Iris pigment epithelial cell (primary cell): ENCODE measurements around the gene GGT5.
"Not testable (repeated sequence)": the region's sequence is repeated elsewhere in the genome, so short reads cannot be mapped to it uniquely, and the experiment has no call there.

ENCODE experiments used
- DNase-seq: peaks from one replicate; pipeline ENCODE4 v3.0.0-alpha.2; 2011; ENCODE audit warnings: low read depth

GGT5 gene

DNA sequence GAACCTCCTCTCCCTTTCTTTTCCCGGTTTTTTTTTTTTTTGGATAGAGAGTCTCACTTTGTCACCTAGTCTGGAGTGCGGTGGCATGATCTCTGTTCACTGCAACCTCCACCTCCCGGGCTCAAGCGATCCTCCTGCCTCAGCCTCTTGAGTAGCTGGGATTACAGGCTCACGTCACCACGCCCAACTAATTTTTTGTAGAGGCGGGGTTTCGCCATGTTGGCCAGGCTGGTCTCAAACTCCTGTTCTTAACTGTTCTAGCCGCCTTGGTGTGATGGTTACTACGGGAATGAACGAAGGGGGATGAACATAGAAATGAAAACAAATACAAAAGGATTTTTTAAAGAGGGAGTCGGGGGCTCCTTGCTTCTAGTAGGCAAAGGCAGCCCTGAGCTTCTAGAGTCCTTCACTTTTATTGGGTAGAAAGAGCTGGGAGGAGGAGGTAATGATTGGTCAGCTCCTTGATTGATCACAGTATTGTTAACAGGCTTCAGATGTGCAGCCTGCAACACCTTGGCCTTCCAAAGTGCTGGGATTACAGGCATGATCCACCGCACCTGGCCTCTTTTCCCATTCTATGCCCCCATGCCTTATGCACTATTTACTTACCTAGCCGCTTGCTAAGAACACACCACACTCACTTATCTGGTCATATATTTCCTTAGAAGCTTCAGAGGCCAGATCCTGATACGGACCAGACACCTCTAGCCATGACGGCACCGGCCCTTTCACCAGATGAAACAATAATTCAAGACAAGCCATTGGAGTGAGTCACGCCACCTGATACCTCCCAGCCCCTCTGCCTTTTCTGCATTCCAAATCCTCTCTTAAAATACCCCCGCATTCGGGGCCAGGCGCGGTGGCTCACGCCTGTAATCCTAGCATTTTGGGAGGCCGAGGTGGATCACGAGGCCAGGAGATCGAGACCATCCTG lies 42.9 kb downstream of the GGT5 start:
- peak; percentile 62 for DNase-seq

DNA sequence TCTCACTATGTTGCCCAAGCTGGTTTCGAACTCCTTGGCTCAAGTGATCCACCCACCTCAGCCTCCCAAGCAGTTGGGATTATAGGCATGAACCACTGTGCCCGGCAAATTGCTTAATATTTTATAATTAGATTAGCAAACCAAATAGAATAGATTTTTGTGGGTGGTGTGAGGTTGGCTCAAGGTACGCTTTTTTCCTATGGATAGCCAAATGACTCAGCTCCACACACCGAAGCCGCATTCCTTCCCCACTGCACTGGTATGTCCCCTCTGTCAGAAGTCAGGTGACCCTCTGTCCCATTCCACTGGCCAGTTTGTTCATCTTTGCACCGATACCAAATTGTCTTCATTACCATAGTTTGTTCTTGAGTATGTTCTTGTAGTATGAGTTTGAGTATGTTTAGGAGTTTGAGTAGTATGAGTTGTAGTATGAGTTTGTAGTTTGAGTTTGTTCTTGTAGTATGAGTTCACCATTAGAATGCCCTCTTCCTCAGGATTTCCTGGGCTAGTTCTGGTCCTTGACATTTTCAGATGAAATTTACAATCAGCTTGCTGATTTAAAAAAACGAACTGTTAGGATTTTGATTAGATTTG lies 44.2 kb downstream of the GGT5 start:
- DNase-seq = peak; percentile 84

- DNase-seq = no peak
Observed at GRCh38 chr22:24198682-24199052, 46.2 kb downstream of the GGT5 start.

GRCh38 chr22:24191893-24192292 lies 53.0 kb downstream of the GGT5 start:
- no peak for DNase-seq

GRCh38 chr22:24191381-24191841 lies 53.5 kb downstream of the GGT5 start:
- no peak for DNase-seq

- no peak for DNase-seq
Observed at GRCh38 chr22:24190596-24191208, 54.2 kb downstream of the GGT5 start.

DNA sequence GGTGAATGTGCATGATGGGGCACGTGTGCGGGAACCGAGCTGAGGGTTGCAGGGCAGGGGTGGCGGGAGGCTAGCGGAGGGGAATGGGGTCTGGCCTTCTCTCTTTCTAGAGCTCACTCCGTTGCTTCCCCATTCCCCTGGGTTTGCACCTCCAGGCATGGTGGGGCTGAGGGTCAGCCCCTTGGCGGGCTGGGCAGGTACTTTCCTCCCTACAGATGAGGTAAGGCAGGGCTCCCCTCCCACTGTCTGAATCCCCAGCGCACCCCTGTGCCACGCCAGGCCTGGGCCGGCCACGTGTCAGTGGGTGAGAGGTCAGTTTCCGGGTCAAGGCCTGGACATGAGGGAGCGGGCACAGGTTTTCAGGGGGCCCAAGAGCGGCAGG lies 54.7 kb downstream of the GGT5 start:
- no peak for DNase-seq

DNA sequence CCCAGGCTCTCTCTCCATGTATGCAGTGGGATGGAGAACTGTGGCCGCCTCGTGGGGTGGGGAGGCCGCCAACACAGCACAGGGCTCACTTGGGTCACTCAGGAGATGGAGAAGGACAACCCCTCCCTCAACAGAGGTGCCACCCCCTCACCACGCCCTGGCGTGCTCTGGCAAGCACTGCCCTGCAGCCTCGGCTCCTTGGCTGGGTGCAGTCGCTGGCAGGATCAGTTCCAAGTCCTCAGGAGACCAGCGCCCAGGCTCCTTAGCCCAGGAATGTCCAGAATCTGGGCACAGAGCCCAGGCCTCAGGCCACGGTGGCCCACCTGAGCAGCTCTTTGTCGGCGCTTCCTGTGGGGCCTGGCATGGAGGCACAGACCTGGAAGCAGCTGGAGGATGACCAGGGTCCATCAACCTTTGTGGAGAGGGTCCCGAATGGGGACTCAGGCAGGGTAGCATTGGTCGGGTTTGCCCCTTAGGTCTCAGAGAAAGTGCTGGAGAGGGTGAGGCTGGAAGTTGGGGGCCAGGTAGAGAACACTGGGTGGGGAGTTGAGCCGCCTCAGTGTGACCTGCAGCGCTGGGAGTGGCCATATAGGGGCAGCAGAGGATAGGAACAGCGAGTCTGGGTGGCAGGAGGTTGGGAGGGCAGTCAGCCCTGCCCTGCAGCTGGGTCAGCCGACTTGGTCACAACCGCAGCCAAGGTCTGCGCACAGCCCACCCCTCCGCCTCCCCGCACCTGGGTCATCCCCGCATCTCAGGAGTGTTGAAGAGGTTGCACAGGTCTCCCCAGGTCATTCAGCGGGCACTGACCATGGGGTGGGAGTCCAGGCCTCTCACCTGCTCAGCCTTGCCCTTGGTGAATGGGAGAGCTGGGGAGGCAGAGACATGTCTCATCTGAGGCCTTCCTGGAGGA lies 55.4 kb downstream of the GGT5 start:
- peak; percentile 54 for DNase-seq

DNA sequence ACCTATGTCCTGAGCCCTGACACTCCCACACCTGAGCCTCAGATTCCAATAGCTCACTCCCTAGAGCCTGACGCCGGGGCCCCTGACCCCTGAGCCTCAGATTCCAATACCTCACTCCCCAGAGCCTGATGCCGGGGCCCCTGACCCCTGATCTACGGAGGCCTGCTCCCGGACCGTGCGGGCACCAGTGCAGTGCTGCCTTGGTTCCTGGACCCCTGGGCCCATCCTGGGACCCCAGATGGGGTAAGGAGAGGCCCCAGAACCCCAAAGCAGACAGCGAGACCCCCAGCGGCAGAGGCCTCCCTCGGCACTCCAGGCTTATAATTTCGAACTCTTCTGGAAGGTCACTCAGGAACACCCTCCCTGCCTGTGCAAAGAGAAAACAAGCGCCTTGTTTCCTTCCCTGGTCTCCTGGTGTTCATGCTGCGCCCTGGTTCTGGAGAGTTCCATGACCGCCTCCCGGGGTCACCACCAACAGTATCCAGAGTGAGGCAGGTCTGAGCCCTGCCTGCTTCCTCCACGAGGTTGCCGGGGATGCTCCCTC lies 56.1 kb downstream of the GGT5 start:
- DNase-seq = no peak

GRCh38 chr22:24187731-24188644 lies 56.9 kb downstream of the GGT5 start:
- DNase-seq = no peak

- DNase-seq = no peak
Observed at GRCh38 chr22:24186892-24187670, 57.8 kb downstream of the GGT5 start.

GRCh38 chr22:24186352-24186740 lies 58.5 kb downstream of the GGT5 start:
- DNase-seq = no peak

GRCh38 chr22:24185501-24186351 lies 59.2 kb downstream of the GGT5 start:
- no peak for DNase-seq

GRCh38 chr22:24185001-24185500 lies 59.8 kb downstream of the GGT5 start:
- no peak for DNase-seq

DNA sequence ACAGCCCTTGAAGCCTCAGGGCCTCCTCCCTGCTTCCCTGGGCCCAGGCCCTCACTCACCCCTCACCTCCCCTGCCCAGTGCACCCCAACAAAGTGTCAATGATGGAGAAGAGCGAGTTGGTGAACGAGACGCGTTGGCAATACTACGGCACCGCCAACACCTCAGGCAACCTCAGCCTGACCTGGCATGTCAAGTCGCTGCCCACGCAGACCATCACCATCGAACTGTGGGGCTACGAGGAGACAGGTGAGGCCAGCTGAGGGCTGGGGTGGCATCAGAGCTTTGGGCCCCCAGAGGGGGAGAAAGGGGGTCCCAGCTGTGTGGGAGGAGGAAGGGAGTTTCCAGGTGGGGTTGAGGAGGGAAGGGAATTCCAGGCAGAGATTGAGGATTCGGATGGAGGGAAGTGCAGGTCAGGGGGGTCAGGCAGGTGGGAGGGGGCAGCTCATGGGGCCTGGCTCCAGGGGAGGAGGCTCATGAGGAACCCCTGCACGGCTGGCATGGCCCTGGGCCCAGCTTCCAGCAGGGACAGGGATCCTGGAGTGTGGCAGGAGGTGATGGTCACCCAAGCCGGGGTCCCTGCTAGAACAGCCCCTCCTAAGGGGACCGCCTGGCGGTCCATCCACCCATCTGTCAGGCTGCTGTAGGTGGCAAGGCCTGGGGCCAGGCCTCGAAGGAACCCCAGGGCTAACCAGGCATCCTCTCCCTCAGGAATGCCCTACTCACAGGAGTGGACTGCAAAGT lies 60.7 kb downstream of the GGT5 start:
- DNase-seq = no peak

DNA sequence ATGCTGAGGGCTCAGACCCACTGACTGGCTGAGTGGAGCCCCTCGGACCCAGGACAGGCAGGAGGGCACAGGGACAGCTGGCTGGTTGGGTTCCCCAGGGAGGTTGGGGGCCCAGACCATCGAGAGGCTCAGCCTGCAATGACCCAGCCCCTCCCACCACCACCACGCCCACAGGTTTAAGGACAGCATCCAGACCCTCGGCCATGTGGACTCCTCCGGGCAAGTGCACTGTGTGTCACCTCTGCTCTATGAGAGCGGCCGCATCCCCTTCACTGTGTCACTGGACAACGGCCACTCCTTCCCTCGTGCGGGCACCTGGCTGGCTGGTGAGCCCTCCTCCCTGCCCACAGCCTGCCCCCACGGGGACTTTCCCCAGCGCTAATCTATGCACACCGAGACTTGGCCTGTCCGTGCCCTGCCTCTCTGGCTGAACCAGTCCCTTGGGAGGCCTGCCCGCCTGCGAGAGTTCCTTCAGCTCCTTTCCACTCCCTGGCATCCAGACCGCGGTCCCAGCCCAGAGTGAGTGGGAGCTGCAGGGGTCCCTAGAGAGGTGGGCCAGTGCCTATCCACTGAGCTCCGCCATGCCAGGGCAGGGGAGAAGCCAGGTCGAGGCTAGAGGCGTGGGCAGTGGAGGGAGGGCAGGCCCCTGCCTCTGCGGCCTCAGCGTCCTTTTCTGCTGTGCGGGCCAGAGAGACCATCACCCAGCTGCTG lies 61.4 kb downstream of the GGT5 start:
- DNase-seq = no peak

- not testable (repeated sequence) for DNase-seq
Observed at GRCh38 chr22:24182900-24183246, 62.0 kb downstream of the GGT5 start.
